HEK293 (cell line): ENCODE measurements around the gene EDN1.

Experiments used
- REPIN1 ChIP-seq: fragments of 450-650 bp; formaldehyde crosslinking; IDR thresholded peaks from 2 replicates; pipeline ENCODE4 v1.5.1; 2017; ENCODE audit warnings: missing biosample characterization, missing genetic modification characterization, low read depth
- ZFP3 ChIP-seq: fragments of 450-650 bp; formaldehyde crosslinking; IDR thresholded peaks from 2 replicates; pipeline ENCODE4 v1.5.1; 2016; ENCODE audit warnings: low read depth, missing biosample characterization, missing genetic modification characterization
- ZNF138 ChIP-seq: fragments of 450-650 bp; formaldehyde crosslinking; IDR thresholded peaks from 2 replicates; pipeline ENCODE4 v1.5.1; 2016; ENCODE audit warnings: missing biosample characterization, missing genetic modification characterization, borderline replicate concordance
- ZNF202 ChIP-seq: fragments of 450-650 bp; formaldehyde crosslinking; IDR thresholded peaks from 2 replicates; pipeline ENCODE4 v1.5.1; 2016; ENCODE audit warnings: missing biosample characterization, missing genetic modification characterization, borderline replicate concordance
- ZNF362 ChIP-seq: fragments of 450-650 bp; formaldehyde crosslinking; IDR thresholded peaks from 2 replicates; pipeline ENCODE4 v1.5.1; 2016; ENCODE audit warnings: missing biosample characterization, missing genetic modification characterization
- ZNF549 ChIP-seq: fragments of 450-650 bp; IDR thresholded peaks from 2 replicates; pipeline ENCODE4 v1.5.1; 2018; ENCODE audit warnings: missing biosample characterization, missing genetic modification characterization, mild to moderate bottlenecking, inconsistent platforms, moderate library complexity
- ZNF561 ChIP-seq: fragments of 450-650 bp; IDR thresholded peaks from 2 replicates; pipeline ENCODE4 v1.5.1; 2018; ENCODE audit warnings: missing biosample characterization, missing genetic modification characterization, borderline replicate concordance
- ZNF658 ChIP-seq: fragments of 450-650 bp; formaldehyde crosslinking; IDR thresholded peaks from 2 replicates; pipeline ENCODE4; 2016; ENCODE audit warnings: missing biosample characterization, missing genetic modification characterization
- ZSCAN5A ChIP-seq: fragments of 450-650 bp; formaldehyde crosslinking; IDR thresholded peaks from 2 replicates; pipeline ENCODE4 v1.5.1; 2016; ENCODE audit warnings: missing biosample characterization, missing genetic modification characterization
- TF ChIP-seq, protein P1 (sequence below): sonication (generic); formaldehyde crosslinking; IDR thresholded peaks from 2 replicates; pipeline ENCODE4 v1.8.1; 2022; ENCODE audit warnings: mild to moderate bottlenecking, moderate library complexity, missing genetic modification reagents
- TF ChIP-seq, protein P2 (sequence below): fragments of 450-650 bp; IDR thresholded peaks from 2 replicates; pipeline ENCODE4 v1.5.1; 2018; ENCODE audit warnings: missing biosample characterization, mild to moderate bottlenecking, missing genetic modification characterization
- TF ChIP-seq, protein P3 (sequence below): fragments of 450-650 bp; formaldehyde crosslinking; IDR thresholded peaks from 2 replicates; pipeline ENCODE4 v1.5.1; 2016; ENCODE audit warnings: missing biosample characterization, missing genetic modification characterization

GRCh38 chr6:12325872-12326271, 35.7 kb downstream of the EDN1 start:
- no peak for TF ChIP-seq ZNF202
- TF ChIP-seq, protein P1, sequence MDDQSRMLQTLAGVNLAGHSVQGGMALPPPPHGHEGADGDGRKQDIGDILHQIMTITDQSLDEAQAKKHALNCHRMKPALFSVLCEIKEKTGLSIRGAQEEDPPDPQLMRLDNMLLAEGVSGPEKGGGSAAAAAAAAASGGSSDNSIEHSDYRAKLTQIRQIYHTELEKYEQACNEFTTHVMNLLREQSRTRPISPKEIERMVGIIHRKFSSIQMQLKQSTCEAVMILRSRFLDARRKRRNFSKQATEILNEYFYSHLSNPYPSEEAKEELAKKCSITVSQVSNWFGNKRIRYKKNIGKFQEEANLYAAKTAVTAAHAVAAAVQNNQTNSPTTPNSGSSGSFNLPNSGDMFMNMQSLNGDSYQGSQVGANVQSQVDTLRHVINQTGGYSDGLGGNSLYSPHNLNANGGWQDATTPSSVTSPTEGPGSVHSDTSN (CRISPR knock-in tag), result no peak
- no peak for TF ChIP-seq ZNF561 (tag by site-specific recombination)
- no peak for TF ChIP-seq ZNF549
- TF ChIP-seq, protein P2, sequence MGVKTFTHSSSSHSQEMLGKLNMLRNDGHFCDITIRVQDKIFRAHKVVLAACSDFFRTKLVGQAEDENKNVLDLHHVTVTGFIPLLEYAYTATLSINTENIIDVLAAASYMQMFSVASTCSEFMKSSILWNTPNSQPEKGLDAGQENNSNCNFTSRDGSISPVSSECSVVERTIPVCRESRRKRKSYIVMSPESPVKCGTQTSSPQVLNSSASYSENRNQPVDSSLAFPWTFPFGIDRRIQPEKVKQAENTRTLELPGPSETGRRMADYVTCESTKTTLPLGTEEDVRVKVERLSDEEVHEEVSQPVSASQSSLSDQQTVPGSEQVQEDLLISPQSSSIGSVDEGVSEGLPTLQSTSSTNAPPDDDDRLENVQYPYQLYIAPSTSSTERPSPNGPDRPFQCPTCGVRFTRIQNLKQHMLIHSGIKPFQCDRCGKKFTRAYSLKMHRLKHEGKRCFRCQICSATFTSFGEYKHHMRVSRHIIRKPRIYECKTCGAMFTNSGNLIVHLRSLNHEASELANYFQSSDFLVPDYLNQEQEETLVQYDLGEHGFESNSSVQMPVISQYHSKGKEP (tag by site-specific recombination), result no peak
- TF ChIP-seq, protein P3, sequence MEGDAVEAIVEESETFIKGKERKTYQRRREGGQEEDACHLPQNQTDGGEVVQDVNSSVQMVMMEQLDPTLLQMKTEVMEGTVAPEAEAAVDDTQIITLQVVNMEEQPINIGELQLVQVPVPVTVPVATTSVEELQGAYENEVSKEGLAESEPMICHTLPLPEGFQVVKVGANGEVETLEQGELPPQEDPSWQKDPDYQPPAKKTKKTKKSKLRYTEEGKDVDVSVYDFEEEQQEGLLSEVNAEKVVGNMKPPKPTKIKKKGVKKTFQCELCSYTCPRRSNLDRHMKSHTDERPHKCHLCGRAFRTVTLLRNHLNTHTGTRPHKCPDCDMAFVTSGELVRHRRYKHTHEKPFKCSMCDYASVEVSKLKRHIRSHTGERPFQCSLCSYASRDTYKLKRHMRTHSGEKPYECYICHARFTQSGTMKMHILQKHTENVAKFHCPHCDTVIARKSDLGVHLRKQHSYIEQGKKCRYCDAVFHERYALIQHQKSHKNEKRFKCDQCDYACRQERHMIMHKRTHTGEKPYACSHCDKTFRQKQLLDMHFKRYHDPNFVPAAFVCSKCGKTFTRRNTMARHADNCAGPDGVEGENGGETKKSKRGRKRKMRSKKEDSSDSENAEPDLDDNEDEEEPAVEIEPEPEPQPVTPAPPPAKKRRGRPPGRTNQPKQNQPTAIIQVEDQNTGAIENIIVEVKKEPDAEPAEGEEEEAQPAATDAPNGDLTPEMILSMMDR, result no peak
- no peak for TF ChIP-seq REPIN1
- TF ChIP-seq ZNF362 (tag by site-specific recombination), result no peak
- TF ChIP-seq ZSCAN5A (tag by site-specific recombination), result no peak
- TF ChIP-seq ZNF138 (tag by site-specific recombination), result no peak
- no peak for TF ChIP-seq ZNF658 (tag by site-specific recombination)
- no peak for TF ChIP-seq ZFP3 (tag by site-specific recombination)
